Frontal cortex (tissue), 4 donors: ENCODE results near the gene SP2. TPM values are rescaled to one million over a fixed set of nuclear protein-coding genes. Genes with fewer than 3 reads are reported as not detected.
"Not testable (repeated sequence)": the region's sequence is repeated elsewhere in the genome, so short reads cannot be mapped to it uniquely, and the experiment has no call there.

Experiments used
- DNase-seq, 2 donors: peaks; one replicate each; pipeline ENCODE4 v3.0.0; 2012; ENCODE audit warnings: low spot score in 2 of 2
- FAIRE-seq: peaks from 2 replicates; lab custom pipeline; 2012; peaks lifted over from hg19 to GRCh38; lab: Jason Lieb, UNC
- total RNA-seq: library from RNA; depleted of rRNA; stranded (reverse); fragments of >200 nt; gene quantifications from one replicate; pipeline ENCODE4 v1.2.3, GENCODE V29; 2014
- donor health status: control.
- donor health status: control.
- donor health status: control.

SP2 gene
- total RNA-seq, 1 donor from 2014 or later: 0.82 TPM

DNA sequence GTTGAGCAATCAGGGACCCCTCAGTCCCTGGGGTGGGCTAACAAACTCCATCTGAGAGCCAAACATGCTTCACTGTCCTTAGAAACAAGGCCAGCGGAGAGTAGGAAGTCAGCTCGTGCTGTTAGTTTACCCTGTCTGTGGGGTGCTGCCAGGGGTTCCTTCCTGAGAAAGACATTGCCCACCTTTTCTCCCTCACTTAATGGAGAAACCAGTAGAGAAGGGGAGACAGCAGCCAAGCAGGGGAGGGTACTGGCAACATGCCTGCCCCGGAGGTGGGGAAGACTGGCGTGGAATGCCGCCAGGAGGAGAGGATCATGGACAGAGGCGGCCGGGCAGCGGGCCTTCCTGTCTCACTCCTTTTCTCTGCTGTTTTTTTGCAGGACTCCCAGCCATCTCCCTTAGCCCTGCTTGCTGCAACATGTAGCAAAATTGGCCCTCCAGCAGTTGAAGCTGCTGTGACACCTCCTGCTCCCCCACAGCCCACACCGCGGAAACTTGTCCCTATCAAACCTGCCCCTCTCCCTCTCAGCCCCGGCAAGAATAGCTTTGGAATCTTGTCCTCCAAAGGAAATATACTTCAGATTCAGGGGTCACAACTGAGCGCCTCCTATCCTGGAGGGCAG, 19.9 kb downstream of the SP2 start:
- FAIRE-seq (no peak), DNase-seq (no peak)

DNA sequence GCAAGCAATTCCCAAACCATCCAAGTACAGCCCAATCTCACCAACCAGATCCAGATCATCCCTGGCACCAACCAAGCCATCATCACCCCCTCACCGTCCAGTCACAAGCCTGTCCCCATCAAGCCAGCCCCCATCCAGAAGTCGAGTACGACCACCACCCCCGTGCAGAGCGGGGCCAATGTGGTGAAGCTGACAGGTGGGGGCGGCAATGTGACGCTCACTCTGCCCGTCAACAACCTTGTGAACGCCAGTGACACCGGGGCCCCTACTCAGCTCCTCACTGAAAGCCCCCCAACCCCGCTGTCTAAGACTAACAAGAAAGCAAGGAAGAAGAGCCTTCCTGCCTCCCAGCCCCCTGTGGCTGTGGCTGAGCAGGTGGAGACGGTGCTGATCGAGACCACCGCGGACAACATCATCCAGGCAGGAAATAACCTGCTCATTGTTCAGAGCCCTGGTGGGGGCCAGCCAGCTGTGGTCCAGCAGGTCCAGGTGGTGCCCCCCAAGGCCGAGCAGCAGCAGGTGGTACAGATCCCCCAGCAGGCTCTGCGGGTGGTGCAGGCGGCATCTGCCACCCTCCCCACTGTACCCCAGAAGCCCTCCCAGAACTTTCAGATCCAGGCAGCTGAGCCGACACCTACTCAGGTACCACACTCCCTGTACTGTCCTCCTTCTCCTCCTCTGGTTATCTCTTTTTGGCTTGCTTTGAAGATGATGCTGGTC, 20.6 kb downstream of the SP2 start:
- DNase-seq (no peak), FAIRE-seq (no peak)

DNA sequence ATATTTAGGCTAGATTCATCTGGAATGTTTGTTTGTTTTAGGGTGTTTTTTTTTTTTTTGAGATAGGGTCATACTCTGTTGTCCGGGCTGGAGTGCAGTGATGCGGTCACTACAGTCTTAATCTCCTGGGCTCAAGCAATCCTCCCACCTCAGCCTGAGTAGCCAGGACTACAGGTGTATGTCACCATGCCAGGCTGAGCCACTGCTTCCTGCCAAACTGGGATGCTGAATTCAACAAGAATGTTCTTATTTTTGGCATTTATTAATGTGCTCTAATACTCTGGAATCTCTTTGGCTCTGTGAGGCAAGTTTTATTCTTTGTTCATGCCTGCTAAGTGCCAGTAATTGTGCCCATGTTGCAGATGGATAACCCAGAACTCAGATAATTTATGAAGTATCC, 21.5 kb downstream of the SP2 start:
- DNase-seq: no peak
- FAIRE-seq: no peak

DNA sequence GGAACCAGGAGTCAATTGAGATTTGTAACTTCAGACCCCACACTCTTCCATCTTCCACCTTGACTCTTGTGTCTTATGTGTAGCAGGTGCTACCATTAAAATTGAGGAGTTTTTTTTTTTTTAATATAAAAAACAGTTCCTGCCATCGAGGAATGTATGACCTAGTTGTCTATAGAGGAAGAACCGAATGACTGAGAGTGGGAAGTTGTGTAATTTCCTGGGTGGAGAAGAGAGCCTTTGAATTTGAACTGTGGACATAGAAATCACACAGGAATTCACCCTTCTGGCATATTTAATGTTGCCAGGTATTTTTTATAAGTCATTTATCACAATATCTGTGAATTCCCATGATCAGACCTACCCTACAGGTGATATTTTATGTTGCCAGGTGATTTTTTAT, 22.0 kb downstream of the SP2 start:
- FAIRE-seq (no peak), DNase-seq (no peak)

DNA sequence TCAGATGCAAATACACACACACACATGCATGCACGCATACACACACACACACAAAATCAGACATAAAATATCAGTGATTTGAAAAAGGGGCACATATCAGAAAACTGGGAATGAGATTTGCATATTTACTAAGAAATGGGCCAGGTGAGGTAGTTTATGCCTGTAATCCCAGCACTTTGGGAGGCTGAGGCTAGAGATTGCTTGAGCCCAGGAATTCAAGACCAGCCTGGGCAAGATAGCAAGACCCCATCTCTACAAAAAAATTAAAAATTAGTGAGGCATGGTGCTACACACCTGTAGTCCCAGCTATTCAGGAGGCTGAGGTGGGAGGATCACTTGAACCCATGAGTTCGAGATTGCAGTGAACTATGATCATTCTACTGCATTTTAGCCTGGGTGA, 23.0 kb downstream of the SP2 start:
- no peak for DNase-seq
- no peak for FAIRE-seq

DNA sequence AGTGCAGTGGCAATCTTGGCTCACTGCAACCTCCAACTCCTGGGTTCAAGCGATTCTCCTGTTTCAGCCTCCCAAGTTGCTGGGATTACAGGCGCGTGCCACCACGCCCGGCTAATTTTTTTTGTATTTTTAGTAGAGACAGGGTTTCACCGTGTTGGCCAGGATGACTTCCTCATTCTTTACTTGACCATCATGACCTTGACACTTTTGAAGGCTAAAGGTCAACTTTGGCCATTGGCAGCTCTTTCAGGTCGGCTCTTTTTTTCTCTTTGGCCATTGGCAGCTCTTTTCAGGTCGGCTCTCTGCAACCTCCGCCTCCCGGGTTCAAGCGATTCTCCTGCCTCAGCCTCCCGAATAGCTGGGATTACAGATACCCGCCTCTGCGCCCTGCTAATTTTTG, 23.9 kb downstream of the SP2 start:
- FAIRE-seq, DNase-seq: not testable (repeated sequence)

DNA sequence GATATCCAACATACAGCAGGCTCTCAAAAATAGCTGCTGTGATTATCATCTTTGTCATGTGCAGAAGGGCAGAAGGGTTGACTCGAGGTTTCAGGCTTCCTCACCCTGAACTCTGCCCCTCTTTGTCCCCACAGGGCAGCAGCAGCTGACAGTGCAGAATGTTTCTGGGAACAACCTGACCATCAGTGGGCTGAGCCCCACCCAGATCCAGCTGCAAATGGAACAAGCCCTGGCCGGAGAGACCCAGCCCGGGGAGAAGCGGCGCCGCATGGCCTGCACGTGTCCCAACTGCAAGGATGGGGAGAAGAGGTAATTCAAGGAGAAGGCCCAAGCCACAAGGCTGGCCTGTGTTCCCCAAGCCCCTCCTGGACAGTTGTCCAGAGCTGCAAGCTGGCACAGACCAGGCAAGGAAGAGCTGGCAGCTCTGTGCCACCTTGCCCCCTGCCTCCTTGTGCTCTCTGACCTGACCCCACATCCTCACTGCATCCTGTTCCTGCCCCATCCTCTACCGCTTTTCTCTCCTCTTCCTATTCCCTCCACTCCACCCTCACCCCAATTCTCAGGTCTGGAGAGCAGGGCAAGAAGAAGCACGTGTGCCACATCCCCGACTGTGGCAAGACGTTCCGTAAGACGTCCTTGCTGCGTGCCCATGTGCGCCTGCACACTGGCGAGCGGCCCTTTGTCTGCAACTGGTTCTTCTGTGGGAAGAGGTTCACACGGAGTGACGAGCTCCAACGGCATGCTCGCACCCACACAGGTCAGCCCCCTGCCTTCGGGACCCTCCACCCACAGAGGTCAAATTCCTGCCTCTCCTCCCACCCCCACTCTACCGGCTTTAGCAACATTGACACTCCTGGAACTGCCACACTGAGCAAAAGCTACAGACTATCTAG, 29.0 kb downstream of the SP2 start:
- DNase-seq (no peak), FAIRE-seq (no peak)

DNA sequence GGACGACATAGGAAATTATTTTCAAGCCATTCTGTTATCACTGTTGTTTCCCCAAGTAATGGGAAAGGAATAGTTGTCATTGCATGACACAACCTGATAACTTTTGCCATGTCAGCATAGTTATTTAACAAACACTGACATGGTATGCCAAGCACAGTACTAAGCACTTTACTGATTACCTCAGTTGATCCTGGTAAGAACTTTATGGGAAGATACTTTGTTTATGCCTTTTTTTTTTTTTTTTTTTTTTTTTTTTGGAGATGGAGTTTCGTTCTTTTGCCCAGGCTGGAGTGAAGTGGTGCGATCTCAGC, 29.6 kb downstream of the SP2 start:
- DNase-seq (no peak), FAIRE-seq (no peak)

DNA sequence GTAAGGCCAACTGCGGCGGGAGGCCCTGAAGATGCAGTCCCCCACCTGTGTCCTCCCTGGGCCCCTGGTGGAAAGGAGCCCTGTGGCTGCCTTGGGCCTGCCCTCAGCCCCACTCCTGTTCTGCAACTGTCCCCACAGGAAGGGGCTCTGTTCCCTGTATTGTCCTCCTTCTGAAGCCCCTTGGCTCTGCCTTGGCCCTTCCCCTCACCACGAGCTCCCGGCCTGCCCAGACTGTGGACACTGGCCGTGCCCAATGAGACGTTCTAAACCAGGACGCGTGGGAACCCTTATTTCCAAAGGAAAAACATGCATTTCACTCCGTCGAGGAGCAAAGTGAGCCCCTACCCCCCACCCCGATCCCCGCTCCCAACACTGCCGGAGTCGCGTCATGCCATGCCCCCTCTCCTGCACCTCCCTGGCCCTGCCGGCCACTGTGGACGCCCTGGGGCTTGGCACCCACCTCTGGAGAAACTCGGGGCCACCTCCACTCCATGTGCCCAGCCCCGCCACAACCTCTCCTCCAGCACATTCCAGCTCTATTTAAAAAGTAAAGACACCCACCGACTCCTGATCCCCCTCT, 31.9 kb downstream of the SP2 start:
- FAIRE-seq (no peak), DNase-seq (no peak)

DNA sequence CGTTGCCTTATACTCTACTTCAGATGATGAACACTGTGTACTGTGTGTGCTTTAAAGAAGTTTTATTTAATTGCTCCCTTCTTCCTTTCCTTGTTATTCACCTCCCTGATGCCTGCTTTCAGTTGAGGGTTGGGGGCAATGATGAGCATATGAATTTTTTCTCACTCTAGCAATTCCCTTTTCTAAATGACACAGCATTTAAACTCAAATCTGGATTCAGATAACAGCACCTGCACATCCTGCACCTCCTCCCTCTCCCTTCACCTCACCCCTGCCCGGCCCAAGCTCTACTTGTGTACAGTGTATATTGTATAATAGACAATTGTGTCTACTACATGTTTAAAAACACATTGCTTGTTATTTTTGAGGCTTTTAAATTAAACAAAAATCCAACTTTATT, 32.4 kb downstream of the SP2 start:
- DNase-seq (no peak), FAIRE-seq (no peak)

DNA sequence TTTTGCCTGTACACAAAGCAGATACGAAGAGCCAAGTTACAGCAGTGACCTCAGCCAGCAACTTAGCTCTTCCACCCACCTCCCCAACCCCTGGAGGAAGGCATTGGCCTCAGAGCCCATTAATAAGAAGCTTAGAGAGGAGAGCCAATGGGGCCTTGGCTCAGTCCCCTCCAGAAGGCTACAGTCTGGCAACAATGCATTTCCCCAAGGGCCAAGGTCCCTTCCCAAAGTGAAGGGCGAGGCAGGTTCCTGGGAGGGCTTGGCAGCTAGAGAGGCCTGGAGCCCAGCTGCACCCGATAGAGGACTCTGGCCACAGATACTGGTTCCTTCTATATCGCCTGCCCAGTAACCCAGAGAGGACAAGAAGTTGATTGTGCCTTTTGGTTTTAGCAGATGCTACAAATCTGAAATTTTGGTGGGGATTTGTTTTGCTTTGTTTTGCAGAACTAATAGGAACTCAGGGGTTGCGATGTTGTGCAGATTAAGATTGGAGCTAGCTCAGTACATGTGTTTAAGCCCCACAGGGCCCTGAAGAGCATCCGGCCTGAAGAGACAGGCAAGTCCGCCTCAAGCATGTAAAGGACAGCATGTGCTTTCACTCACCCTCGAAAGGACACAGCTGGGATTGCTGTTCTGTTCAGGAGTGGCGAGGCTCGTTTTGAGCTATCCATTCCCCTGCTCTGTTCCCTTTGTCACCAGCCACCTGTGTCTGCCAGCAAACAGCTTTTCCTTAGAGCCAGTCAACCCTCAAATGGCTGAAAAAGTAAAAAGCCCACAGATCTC, 33.4 kb downstream of the SP2 start:
- FAIRE-seq (no peak), DNase-seq (no peak)

DNA sequence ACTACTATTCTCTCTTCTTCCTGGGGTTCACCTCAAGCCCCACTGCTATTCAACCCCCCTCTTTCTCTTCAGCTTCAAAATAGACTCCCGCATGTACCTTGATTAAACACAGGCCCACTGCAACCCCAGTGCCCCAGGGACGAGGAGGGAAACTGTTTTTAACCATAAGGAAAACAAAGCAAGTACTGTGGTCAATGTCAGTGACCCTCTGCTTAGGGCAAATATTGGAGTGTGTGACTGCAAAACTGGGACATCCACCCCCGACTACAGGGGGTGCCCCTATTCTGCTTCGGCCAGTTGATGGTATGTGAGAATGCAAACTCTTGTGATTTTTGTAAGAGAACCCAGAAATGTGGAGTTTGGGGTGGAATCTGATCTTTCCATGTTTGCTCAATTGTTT, 35.8 kb downstream of the SP2 start:
- no peak for FAIRE-seq
- DNase-seq: no peak

DNA sequence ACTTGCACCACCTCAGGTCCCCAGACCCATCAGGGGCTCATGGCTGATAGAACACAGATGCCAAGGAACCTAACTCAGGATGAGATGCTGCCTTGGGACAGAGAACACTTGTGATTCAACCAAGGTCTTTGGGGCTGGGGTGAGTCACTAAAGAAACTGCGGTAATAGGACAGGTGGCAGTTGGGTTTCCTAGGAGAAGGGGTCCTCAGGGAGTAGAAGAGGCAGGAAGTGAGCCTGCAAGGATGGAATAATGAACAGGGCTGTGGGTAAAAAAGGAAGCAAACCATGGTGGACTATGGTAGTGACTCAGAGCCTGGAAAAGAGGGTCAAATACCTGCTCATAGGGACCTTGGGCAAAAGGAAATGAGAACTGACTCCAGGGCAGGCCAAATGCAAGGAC, 38.8 kb downstream of the SP2 start:
- FAIRE-seq (no peak), DNase-seq (no peak)

DNA sequence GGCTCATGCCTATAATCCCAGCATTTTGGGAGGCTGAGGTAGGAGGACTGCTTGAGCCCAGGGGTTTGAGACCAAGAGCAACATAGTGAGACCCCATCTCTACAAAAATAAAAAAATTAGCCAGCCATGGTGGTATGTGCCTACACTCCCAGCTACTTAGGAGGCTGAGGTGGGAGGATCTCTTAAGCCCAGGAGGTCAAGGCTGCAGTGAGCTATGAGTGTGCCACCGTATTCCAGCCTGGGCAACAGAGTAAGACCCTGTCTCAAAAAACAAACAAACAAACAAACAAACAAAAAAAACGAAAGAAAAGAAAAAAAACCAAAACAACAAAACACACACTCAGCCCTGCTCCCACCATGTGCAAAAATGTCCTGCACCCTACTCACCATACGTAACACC, 39.4 kb downstream of the SP2 start:
- FAIRE-seq, DNase-seq: not testable (repeated sequence)

DNA sequence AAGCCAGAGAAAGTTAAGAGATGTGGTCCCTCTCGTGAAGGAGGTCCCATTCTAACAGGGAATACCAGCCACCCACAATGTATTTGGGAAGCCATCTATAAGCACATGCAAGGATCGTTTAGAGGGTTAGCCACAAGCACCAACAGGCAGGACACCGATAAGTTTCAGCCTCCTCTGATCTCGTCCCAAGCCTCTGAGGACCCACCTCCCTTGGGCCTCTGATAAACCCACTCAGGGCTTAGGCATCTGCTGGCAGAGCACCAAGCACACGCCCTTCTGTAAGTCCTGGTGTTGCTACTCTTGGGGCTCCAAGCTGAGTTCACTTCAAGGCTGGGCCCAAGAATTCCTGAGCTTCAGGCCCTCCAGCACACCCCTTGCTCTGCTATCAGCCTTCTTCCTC, 39.9 kb downstream of the SP2 start:
- DNase-seq (no peak), FAIRE-seq (no peak)

DNA sequence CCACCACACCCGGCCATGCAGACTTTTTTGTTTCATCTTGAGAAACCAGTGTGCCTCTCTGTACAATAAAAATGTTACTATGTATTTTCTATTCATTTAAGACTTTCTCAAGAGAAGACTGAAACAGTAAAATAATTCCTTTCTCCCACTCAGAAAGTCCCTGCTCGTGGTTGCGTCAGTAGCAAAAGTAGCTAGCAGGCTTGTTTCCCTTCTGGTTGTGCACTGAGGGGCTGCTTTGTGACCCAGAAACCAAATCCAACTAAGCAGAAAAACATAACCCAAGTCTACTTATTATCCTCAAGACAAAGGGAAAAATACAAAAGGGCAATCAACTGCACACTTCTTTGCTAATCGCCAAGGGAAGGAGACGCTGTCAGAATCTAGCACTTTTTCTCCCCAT, 41.9 kb downstream of the SP2 start:
- no peak for FAIRE-seq

DNA sequence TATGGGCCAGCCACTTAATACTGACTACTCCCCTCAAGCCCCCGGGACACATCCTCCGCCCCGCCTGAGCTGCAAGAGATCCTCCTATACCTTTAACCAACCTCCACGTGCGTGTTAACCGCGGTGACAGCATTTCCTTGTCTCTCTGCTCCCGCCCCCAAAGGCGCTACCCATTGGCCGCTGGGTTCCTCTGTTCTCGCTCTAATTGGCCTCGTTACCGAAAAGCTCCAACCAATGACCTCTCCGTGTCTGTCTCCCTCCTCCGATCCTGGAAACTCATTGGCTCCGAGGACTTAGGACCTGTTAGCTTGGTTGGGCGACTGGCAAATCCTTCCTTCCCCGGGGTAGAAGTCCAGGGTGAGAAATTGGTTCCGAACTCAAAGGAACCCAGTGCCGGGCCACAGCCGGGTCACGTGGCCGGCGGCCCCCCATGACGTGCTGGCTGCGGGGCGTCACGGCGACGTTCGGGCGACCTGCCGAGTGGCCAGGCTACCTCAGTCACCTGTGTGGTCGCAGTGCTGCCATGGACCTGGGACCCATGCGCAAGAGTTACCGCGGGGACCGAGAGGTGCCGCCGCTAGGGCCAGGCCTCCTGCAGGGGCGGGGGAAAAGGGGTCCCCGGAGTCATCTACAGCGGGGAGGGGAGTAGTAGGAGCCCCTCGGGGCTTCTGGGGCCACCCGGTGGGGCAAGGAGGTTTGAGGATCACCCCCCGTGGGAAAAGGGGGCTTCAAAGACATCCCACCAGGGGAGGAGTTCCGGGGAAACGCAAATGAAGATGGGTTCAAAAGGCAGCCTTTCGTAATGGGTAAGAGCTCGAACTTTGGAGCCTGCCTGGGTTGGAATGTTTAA, 45.4 kb downstream of the SP2 start, which contains the start of gene PNPO:
PNPO (plus strand) TSS at position 326 of the 850 bp plus-strand sequence; CDS start at position 431, 105 bp downstream.
- DNase-seq (peak; percentile 94 to 97), FAIRE-seq (peak; percentile 90)

More for the DNA sequence above, 41.9 kb downstream of the SP2 start:
- DNase-seq: no peak

DNA sequence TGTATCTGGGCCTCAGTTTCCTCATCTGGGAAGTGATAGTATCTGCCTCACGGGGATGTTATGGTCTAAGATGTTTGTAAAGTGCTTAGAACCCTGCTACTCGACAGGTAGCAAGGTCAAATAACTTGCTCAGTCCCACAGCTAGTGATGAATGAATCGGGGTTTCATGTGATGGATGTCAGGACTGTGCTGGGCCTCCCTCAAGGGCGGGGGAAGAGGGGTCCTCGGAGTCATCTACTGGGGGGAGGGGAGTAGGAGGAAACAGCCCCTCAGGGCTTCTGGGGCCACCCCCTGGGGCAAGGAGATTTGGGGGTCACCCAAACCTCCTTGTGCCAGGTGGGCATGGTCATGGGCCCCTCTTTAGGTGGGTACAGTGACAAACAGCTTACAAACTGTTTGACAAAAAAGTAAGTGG, 46.1 kb downstream of the SP2 start:
- FAIRE-seq: no peak
- no peak for DNase-seq

DNA sequence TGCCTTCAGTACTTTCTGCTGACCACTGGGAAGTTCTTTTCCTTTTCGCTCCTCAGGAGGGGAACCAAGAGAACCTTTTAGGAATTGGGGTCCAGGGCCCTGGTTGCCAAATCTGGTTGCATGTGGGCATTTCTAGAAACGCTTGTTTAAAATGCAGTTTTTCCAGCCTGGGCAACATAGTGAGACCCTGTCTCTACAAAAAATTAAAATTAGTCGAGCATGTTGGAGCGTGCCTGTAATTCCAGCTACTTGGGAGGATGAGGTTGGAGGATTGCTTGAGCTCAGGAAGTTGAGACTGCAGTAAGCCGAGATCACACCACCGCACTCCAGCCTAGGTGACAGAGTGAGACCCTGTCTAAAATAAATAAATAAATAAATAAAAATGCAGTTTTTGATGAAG, 46.5 kb downstream of the SP2 start:
- DNase-seq: no peak
- FAIRE-seq: no peak
